Measurements from ENCODE around the gene ESF1.

ESF1 gene

GRCh38 chr20:13814672-13815071 is 30.0 kb upstream of the ESF1 start:
- H3K27me3 ChIP-seq (ENCODE audit: control insufficient read depth, insufficient read depth, low read length): no peaks in the 10 kb centered on the region
- no peaks in the 10 kb centered on the region for H3K36me3 ChIP-seq (ENCODE audit: control insufficient read depth, insufficient read depth, low read length)
- no peak overlapping the region for H3K9ac ChIP-seq
- H3K27ac ChIP-seq: no peak overlapping the region
- no peaks in the 10 kb centered on the region for H3K9me3 ChIP-seq (ENCODE audit: control insufficient read depth, low read length)
- TF ChIP-seq CTCF (IDR thresholded peaks at IDR 0.05): no peak
- no peaks in the 10 kb centered on the region for H3K4me1 ChIP-seq
- no peak overlapping the region for H3K4me3 ChIP-seq (ENCODE audit: low read depth, low read length)
- H3K79me2 ChIP-seq: no peaks in the 10 kb centered on the region
- no peak overlapping the region for H3K4me2 ChIP-seq (ENCODE audit: low read length)
- no peak overlapping the region for H2AFZ ChIP-seq

GRCh38 chr20:13813910-13814309 is 29.2 kb upstream of the ESF1 start:
- no peaks in the 10 kb centered on the region for H3K36me3 ChIP-seq (ENCODE audit: control insufficient read depth, insufficient read depth, low read length)

GRCh38 chr20:13810446-13810845 is 25.7 kb upstream of the ESF1 start:
- TF ChIP-seq CTCF (IDR thresholded peaks at IDR 0.05): no peak
- H3K9ac ChIP-seq: no peak overlapping the region
- H3K27me3 ChIP-seq (ENCODE audit: control insufficient read depth, insufficient read depth, low read length): no peaks in the 10 kb centered on the region
- H3K79me2 ChIP-seq: no peaks in the 10 kb centered on the region
- H3K36me3 ChIP-seq (ENCODE audit: control insufficient read depth, insufficient read depth, low read length): no peaks in the 10 kb centered on the region
- H3K4me2 ChIP-seq (ENCODE audit: low read length): no peak overlapping the region
- H3K9me3 ChIP-seq (ENCODE audit: control insufficient read depth, low read length): no peaks in the 10 kb centered on the region
- H3K27ac ChIP-seq: no peak overlapping the region
- no peak overlapping the region for H2AFZ ChIP-seq
- H3K4me1 ChIP-seq: no peaks in the 10 kb centered on the region
- no peak overlapping the region for H3K4me3 ChIP-seq (ENCODE audit: low read depth, low read length)

More at GRCh38 chr20:13813910-13814309, 29.2 kb upstream of the ESF1 start:
- Histone ChIP-seq H3K9ac (no peak overlapping the region), H3K79me2 (no peaks in the 10 kb centered on the region), H3K27me3 (ENCODE audit: control insufficient read depth, insufficient read depth, low read length) (no peaks in the 10 kb centered on the region), H2AFZ (no peak overlapping the region), H3K4me2 (ENCODE audit: low read length) (no peak overlapping the region), H3K4me1 (no peaks in the 10 kb centered on the region), H3K27ac (no peak overlapping the region), H3K4me3 (ENCODE audit: low read depth, low read length) (no peak overlapping the region), H3K9me3 (ENCODE audit: control insufficient read depth, low read length) (no peaks in the 10 kb centered on the region)
- TF ChIP-seq CTCF (IDR thresholded peaks at IDR 0.05): no peak

DNA sequence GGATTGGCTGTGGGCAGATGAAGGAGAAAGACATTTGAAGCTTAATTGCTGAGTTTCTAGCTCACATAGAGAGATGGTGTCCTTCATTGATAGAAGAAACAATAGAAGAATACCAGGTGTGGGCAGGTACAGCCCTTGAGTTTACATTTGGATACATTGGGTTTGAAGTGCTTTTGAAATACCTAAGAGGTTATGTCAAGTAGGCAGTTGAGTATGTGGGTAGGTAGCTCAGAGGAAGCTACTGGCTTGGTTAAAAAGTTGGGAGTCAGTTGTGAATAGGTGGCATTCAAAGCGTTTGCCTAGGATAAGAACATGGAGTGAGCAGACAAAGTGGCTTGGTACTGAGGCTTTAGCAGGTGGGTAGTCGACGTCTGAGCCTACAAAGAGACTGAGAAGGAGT is 25.1 kb upstream of the ESF1 start:
- H3K4me3 ChIP-seq (ENCODE audit: low read depth, low read length): no peak overlapping the region
- no peaks in the 10 kb centered on the region for H3K4me1 ChIP-seq
- no peak overlapping the region for H3K27ac ChIP-seq
- H3K27me3 ChIP-seq (ENCODE audit: control insufficient read depth, insufficient read depth, low read length): no peaks in the 10 kb centered on the region
- H2AFZ ChIP-seq: no peak overlapping the region
- H3K9ac ChIP-seq: no peak overlapping the region
- H3K36me3 ChIP-seq (ENCODE audit: control insufficient read depth, insufficient read depth, low read length): no peaks in the 10 kb centered on the region
- TF ChIP-seq CTCF (IDR thresholded peaks at IDR 0.05): no peak
- no peak overlapping the region for H3K4me2 ChIP-seq (ENCODE audit: low read length)
- no peaks in the 10 kb centered on the region for H3K79me2 ChIP-seq
- H3K9me3 ChIP-seq (ENCODE audit: control insufficient read depth, low read length): no peaks in the 10 kb centered on the region

- Histone ChIP-seq H3K4me1 (no peaks in the 10 kb centered on the region), H3K27me3 (ENCODE audit: control insufficient read depth, insufficient read depth, low read length) (no peaks in the 10 kb centered on the region), H3K36me3 (ENCODE audit: control insufficient read depth, insufficient read depth, low read length) (no peaks in the 10 kb centered on the region), H2AFZ (no peak overlapping the region), H3K4me2 (ENCODE audit: low read length) (no peak overlapping the region), H3K9me3 (ENCODE audit: control insufficient read depth, low read length) (no peaks in the 10 kb centered on the region), H3K9ac (no peak overlapping the region), H3K27ac (no peak overlapping the region), H3K4me3 (ENCODE audit: low read depth, low read length) (no peak overlapping the region), H3K79me2 (no peaks in the 10 kb centered on the region)
- no peak for TF ChIP-seq CTCF (IDR thresholded peaks at IDR 0.05)
These were observed 24.7 kb upstream of the ESF1 start for GRCh38 chr20:13809373-13809772.
